Measurements from ENCODE around the gene NLN. TPM values are rescaled to one million over a fixed set of nuclear protein-coding genes. Genes with fewer than 3 reads are reported as not detected.
"Not testable (repeated sequence)": the region's sequence is repeated elsewhere in the genome, so short reads cannot be mapped to it uniquely, and the experiment has no call there.

NLN gene
- total RNA-seq: 3.3 TPM

GRCh38 chr5:65721720-65722574 lies at the start of gene NLN, which contains the start of gene SGTB:
TSS of gene NLN (plus strand) at chr5:65722205. CDS start at chr5:65722374, 169 bp downstream.
TSS of gene SGTB (minus strand) at chr5:65722109. CDS start at chr5:65720807, 1,302 bp downstream.
- Histone ChIP-seq H3K27me3 (ENCODE audit: insufficient read depth, low read length) (no peaks in the 10 kb centered on the region), H3K4me3 (ENCODE audit: low read length) (peak within 1 kb of the TSS; percentile 85), H3K9me3 (ENCODE audit: low read depth, low read length) (no peaks in the 10 kb centered on the region), H3K4me1 (ENCODE audit: insufficient read depth, low read length) (peaks cover 33% of the 10 kb centered on the region)

- no peak overlapping the region for H3K4me3 ChIP-seq (ENCODE audit: low read length)
- no peaks in the 10 kb centered on the region for H3K9me3 ChIP-seq (ENCODE audit: low read depth, low read length)
- H3K4me1 ChIP-seq (ENCODE audit: insufficient read depth, low read length): peaks cover 27% of the 10 kb centered on the region
- no peaks in the 10 kb centered on the region for H3K27me3 ChIP-seq (ENCODE audit: insufficient read depth, low read length)
These were observed 49.2 kb upstream of the NLN start for GRCh38 chr5:65672796-65673195.

GRCh38 chr5:65674749-65675148 lies 47.3 kb upstream of the NLN start:
- H3K9me3 ChIP-seq (ENCODE audit: low read depth, low read length): no peaks in the 10 kb centered on the region
- peaks cover 27% of the 10 kb centered on the region for H3K4me1 ChIP-seq (ENCODE audit: insufficient read depth, low read length)
- H3K27me3 ChIP-seq (ENCODE audit: insufficient read depth, low read length): no peaks in the 10 kb centered on the region
- H3K4me3 ChIP-seq (ENCODE audit: low read length): no peak overlapping the region

- not testable (repeated sequence) for H3K4me3 ChIP-seq (ENCODE audit: low read length); H3K27me3 ChIP-seq (ENCODE audit: insufficient read depth, low read length); H3K9me3 ChIP-seq (ENCODE audit: low read depth, low read length)
- H3K4me1 ChIP-seq (ENCODE audit: insufficient read depth, low read length): peaks cover 27% of the 10 kb centered on the region
These were observed 45.9 kb upstream of the NLN start for GRCh38 chr5:65676056-65676455.

GRCh38 chr5:65682148-65682547 lies 39.9 kb upstream of the NLN start:
- no peaks in the 10 kb centered on the region for H3K9me3 ChIP-seq (ENCODE audit: low read depth, low read length)
- no peaks in the 10 kb centered on the region for H3K4me1 ChIP-seq (ENCODE audit: insufficient read depth, low read length)
- H3K27me3 ChIP-seq (ENCODE audit: insufficient read depth, low read length): no peaks in the 10 kb centered on the region
- H3K4me3 ChIP-seq (ENCODE audit: low read length): no peak overlapping the region

GRCh38 chr5:65693121-65693520 lies 28.9 kb upstream of the NLN start:
- H3K9me3 ChIP-seq (ENCODE audit: low read depth, low read length): no peaks in the 10 kb centered on the region
- no peaks in the 10 kb centered on the region for H3K27me3 ChIP-seq (ENCODE audit: insufficient read depth, low read length)
- H3K4me1 ChIP-seq (ENCODE audit: insufficient read depth, low read length): no peaks in the 10 kb centered on the region
- H3K4me3 ChIP-seq (ENCODE audit: low read length): no peak overlapping the region

GRCh38 chr5:65695162-65695755 lies 26.7 kb upstream of the NLN start:
- no peaks in the 10 kb centered on the region for H3K4me1 ChIP-seq (ENCODE audit: insufficient read depth, low read length)
- H3K9me3 ChIP-seq (ENCODE audit: low read depth, low read length): no peaks in the 10 kb centered on the region
- H3K27me3 ChIP-seq (ENCODE audit: insufficient read depth, low read length): no peaks in the 10 kb centered on the region
- H3K4me3 ChIP-seq (ENCODE audit: low read length): no peak overlapping the region

- no peak overlapping the region for H3K4me3 ChIP-seq (ENCODE audit: low read length)
- no peaks in the 10 kb centered on the region for H3K27me3 ChIP-seq (ENCODE audit: insufficient read depth, low read length)
- no peaks in the 10 kb centered on the region for H3K4me1 ChIP-seq (ENCODE audit: insufficient read depth, low read length)
- no peaks in the 10 kb centered on the region for H3K9me3 ChIP-seq (ENCODE audit: low read depth, low read length)
These were observed 26.1 kb upstream of the NLN start for GRCh38 chr5:65695896-65696295.

- Histone ChIP-seq H3K27me3 (ENCODE audit: insufficient read depth, low read length) (no peaks in the 10 kb centered on the region), H3K4me3 (ENCODE audit: low read length) (no peak overlapping the region), H3K4me1 (ENCODE audit: insufficient read depth, low read length) (no peaks in the 10 kb centered on the region), H3K9me3 (ENCODE audit: low read depth, low read length) (no peaks in the 10 kb centered on the region)
These were observed 25.1 kb upstream of the NLN start for GRCh38 chr5:65696892-65697291.

GRCh38 chr5:65699338-65699737 lies 22.7 kb upstream of the NLN start:
- no peaks in the 10 kb centered on the region for H3K4me1 ChIP-seq (ENCODE audit: insufficient read depth, low read length)
- H3K27me3 ChIP-seq (ENCODE audit: insufficient read depth, low read length): no peaks in the 10 kb centered on the region
- H3K4me3 ChIP-seq (ENCODE audit: low read length): no peak overlapping the region
- H3K9me3 ChIP-seq (ENCODE audit: low read depth, low read length): no peaks in the 10 kb centered on the region

GRCh38 chr5:65702036-65702435 lies 20.0 kb upstream of the NLN start:
- Histone ChIP-seq H3K4me1 (ENCODE audit: insufficient read depth, low read length) (no peaks in the 10 kb centered on the region), H3K27me3 (ENCODE audit: insufficient read depth, low read length) (no peaks in the 10 kb centered on the region), H3K9me3 (ENCODE audit: low read depth, low read length) (no peaks in the 10 kb centered on the region), H3K4me3 (ENCODE audit: low read length) (no peak overlapping the region)

- no peaks in the 10 kb centered on the region for H3K9me3 ChIP-seq (ENCODE audit: low read depth, low read length)
- no peaks in the 10 kb centered on the region for H3K27me3 ChIP-seq (ENCODE audit: insufficient read depth, low read length)
- no peak overlapping the region for H3K4me3 ChIP-seq (ENCODE audit: low read length)
- H3K4me1 ChIP-seq (ENCODE audit: insufficient read depth, low read length): no peaks in the 10 kb centered on the region
These were observed 17.3 kb upstream of the NLN start for GRCh38 chr5:65704621-65705239.

GRCh38 chr5:65707663-65708062 lies 14.3 kb upstream of the NLN start:
- Histone ChIP-seq H3K4me1 (ENCODE audit: insufficient read depth, low read length) (no peaks in the 10 kb centered on the region), H3K4me3 (ENCODE audit: low read length) (no peak overlapping the region), H3K9me3 (ENCODE audit: low read depth, low read length) (no peaks in the 10 kb centered on the region), H3K27me3 (ENCODE audit: insufficient read depth, low read length) (no peaks in the 10 kb centered on the region)

- no peaks in the 10 kb centered on the region for H3K4me1 ChIP-seq (ENCODE audit: insufficient read depth, low read length)
- no peaks in the 10 kb centered on the region for H3K9me3 ChIP-seq (ENCODE audit: low read depth, low read length)
- no peak overlapping the region for H3K4me3 ChIP-seq (ENCODE audit: low read length)
- H3K27me3 ChIP-seq (ENCODE audit: insufficient read depth, low read length): no peaks in the 10 kb centered on the region
These were observed 13.9 kb upstream of the NLN start for GRCh38 chr5:65708145-65708544.

GRCh38 chr5:65718576-65719310 lies 3.3 kb upstream of the NLN start:
- H3K4me3 ChIP-seq (ENCODE audit: low read length): no peak overlapping the region
- no peaks in the 10 kb centered on the region for H3K27me3 ChIP-seq (ENCODE audit: insufficient read depth, low read length)
- H3K4me1 ChIP-seq (ENCODE audit: insufficient read depth, low read length): peaks cover 30% of the 10 kb centered on the region
- H3K9me3 ChIP-seq (ENCODE audit: low read depth, low read length): no peaks in the 10 kb centered on the region
